H7 (cell line): ENCODE measurements around the gene RPS6KL1. TPM values are rescaled to one million over a fixed set of nuclear protein-coding genes. Genes with fewer than 3 reads are reported as not detected.

Experiments
- DNase-seq: peaks from one replicate; pipeline ENCODE4 v3.0.0; 2012
- H3K27me3 ChIP-seq: 2 replicates; pipeline ENCODE4 v1.6.0; 2011; ENCODE audit warnings: mild to moderate bottlenecking, low read length; ENCODE audit not compliant: control insufficient read depth, insufficient read depth
- H3K36me3 ChIP-seq: replicated peaks from 2 replicates; pipeline ENCODE4 v1.5.1; 2011; ENCODE audit warnings: low read length; ENCODE audit not compliant: control insufficient read depth, insufficient read depth
- H3K4me3 ChIP-seq: 2 replicates; pipeline ENCODE4 v1.5.1; 2011; ENCODE audit warnings: low read depth, mild to moderate bottlenecking, control low read depth, low read length, moderate library complexity; ENCODE audit not compliant: insufficient read depth
- total RNA-seq: library from RNA; depleted of rRNA; stranded (reverse); fragments of >200 nt; shearing (Covaris generic); gene quantifications from 2 replicates; pipeline ENCODE4 v1.2.3, GENCODE V29; 2014; rRNA removed

The RPS6KL1 gene
- total RNA-seq, 1 experiment from 2014 or later, result 12.4 TPM

GRCh38 chr14:74859757-74860552 lies 63.1 kb downstream of the RPS6KL1 start:
- Histone ChIP-seq H3K27me3 (no peaks in the 10 kb centered on the region), H3K4me3 (no peak overlapping the region), H3K36me3 (no peaks in the 10 kb centered on the region)
- DNase-seq, result no peak

GRCh38 chr14:74858022-74858421 lies 65.0 kb downstream of the RPS6KL1 start:
- no peaks in the 10 kb centered on the region for H3K27me3 ChIP-seq
- H3K36me3 ChIP-seq, result no peaks in the 10 kb centered on the region
- no peak overlapping the region for H3K4me3 ChIP-seq
- DNase-seq, result no peak

DNA sequence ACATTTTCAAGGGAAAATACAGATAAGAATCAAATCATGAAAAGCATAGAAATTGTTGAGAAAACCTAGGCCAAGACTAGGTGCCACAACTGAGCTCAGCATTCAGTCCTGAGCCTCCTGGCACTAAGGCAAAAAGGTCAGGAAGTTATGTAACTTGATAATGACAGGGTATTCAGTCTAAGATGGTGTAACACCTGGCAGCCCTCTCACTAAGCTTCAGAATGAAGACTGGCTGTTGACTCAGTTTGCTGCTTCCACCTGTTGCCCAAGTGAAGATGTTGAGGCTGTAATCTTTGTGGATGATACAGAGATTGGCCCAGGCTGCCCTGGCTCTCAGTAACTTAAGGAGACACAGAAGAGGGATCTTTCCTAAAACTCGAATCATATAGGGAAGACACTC lies 66.7 kb downstream of the RPS6KL1 start:
- Histone ChIP-seq H3K27me3 (no peaks in the 10 kb centered on the region), H3K36me3 (no peaks in the 10 kb centered on the region), H3K4me3 (no peak overlapping the region)
- no peak for DNase-seq

DNA sequence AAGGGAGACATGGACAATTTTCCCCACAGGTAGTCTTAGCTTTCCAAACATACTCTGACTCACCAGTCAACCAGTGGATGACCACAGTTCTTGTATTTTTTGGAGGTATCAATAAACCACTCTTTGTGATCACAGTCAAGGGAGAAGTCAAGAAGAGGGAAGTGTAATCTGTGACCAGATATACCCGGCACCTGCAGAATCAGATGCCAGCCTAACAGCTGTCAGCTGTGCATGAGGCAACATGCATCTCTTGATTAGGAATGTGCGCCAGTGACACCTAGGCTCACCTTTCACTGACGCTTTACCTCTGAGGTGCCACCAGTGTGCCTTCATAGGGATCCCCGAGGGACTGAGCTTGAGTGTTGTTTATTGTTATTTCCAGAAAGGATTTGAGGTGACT lies 67.1 kb downstream of the RPS6KL1 start:
- H3K4me3 ChIP-seq, result no peak overlapping the region
- no peak for DNase-seq
- H3K27me3 ChIP-seq, result no peaks in the 10 kb centered on the region
- H3K36me3 ChIP-seq, result no peaks in the 10 kb centered on the region

GRCh38 chr14:74855021-74855420 lies 68.0 kb downstream of the RPS6KL1 start:
- no peak overlapping the region for H3K4me3 ChIP-seq
- no peak for DNase-seq
- H3K27me3 ChIP-seq, result no peaks in the 10 kb centered on the region
- H3K36me3 ChIP-seq, result no peaks in the 10 kb centered on the region

Other genes starting within 250 kb of the RPS6KL1 start
- 19.6 and 20.0 TPM in 2 replicates for gene AREL1, start 210.2 kb downstream of the RPS6KL1 start, total RNA-seq
- gene FCF1, start 210.1 kb downstream of the RPS6KL1 start, total RNA-seq, result 24.9 and 32.2 TPM in 2 replicates
- gene YLPM1, start 159.9 kb downstream of the RPS6KL1 start, total RNA-seq, result 10.1 and 29.6 TPM in 2 replicates
- gene PROX2, start 47.1 kb downstream of the RPS6KL1 start, total RNA-seq, result not detected in 2 replicates
- 71.0 and 76.7 TPM in 2 replicates for gene DLST, start 41.3 kb downstream of the RPS6KL1 start, total RNA-seq
- 4.6 and 6.9 TPM in 2 replicates for gene PGF, start 32.3 kb upstream of the RPS6KL1 start, total RNA-seq
- 50.5 and 51.8 TPM in 2 replicates for gene EIF2B2, start 79.7 kb upstream of the RPS6KL1 start, total RNA-seq
- 13.2 and 21.1 TPM in 2 replicates for gene MLH3, start 128.2 kb upstream of the RPS6KL1 start, total RNA-seq
- gene ACYP1, start 140.8 kb upstream of the RPS6KL1 start, total RNA-seq, result 26.6 and 30.0 TPM in 2 replicates
- gene ZC2HC1C, start 146.4 kb upstream of the RPS6KL1 start, total RNA-seq, result 1.3 and 2.7 TPM in 2 replicates
- 23.0 and 38.4 TPM in 2 replicates for gene NEK9, start 203.8 kb upstream of the RPS6KL1 start, total RNA-seq